ENCODE results near the gene KIF11.

KIF11 gene

DNA sequence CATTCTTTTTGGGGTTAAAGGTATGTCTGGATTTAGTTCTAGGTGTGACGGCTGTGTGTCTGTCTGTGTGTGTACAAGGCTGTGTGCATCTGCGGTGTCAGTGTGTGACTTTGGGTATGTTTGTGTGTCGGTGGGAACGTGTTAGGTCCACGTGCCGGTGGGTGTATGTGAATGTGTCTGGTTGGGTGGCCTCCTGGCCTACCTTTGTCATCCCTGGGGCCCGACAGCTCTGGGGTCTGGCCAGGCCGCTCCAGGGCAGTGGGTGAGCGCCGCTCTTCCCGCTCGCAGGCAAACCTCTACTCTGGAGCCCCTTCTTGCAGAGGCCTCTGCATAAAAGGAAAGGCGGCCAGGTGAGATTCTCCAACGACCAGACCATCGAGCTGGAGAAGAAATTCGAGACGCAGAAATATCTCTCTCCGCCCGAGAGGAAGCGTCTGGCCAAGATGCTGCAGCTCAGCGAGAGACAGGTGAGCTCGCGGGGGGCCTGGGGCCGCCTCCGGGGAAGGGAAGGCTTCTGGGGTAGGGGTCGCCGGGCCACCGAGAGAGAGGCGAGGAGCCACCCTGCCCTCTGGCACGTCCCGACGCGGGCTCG is 99.2 kb downstream of the KIF11 start:
- H3K4me1 ChIP-seq (ENCODE audit: low read depth, poor library complexity, severe bottlenecking): peaks cover 3% of the 10 kb centered on the region
- H3K4me3 ChIP-seq (IDR thresholded peaks at IDR 0.05; ENCODE audit: insufficient read depth, low read depth, low read length): no peak overlapping the region
- no peak overlapping the region for H3K4me2 ChIP-seq
- H3K36me3 ChIP-seq (ENCODE audit: insufficient read depth): no peaks in the 10 kb centered on the region
- TF ChIP-seq, protein P1, sequence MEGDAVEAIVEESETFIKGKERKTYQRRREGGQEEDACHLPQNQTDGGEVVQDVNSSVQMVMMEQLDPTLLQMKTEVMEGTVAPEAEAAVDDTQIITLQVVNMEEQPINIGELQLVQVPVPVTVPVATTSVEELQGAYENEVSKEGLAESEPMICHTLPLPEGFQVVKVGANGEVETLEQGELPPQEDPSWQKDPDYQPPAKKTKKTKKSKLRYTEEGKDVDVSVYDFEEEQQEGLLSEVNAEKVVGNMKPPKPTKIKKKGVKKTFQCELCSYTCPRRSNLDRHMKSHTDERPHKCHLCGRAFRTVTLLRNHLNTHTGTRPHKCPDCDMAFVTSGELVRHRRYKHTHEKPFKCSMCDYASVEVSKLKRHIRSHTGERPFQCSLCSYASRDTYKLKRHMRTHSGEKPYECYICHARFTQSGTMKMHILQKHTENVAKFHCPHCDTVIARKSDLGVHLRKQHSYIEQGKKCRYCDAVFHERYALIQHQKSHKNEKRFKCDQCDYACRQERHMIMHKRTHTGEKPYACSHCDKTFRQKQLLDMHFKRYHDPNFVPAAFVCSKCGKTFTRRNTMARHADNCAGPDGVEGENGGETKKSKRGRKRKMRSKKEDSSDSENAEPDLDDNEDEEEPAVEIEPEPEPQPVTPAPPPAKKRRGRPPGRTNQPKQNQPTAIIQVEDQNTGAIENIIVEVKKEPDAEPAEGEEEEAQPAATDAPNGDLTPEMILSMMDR (conservative IDR thresholded peaks at IDR 0.05; ENCODE audit: low read depth, low read length): no peak
- H2AFZ ChIP-seq (ENCODE audit: low read depth): no peak overlapping the region
- H3K27ac ChIP-seq: no peak overlapping the region
- no peaks in the 10 kb centered on the region for H3K27me3 ChIP-seq (ENCODE audit: insufficient read depth, low read depth)
- no peaks in the 10 kb centered on the region for H4K20me1 ChIP-seq (ENCODE audit: insufficient read depth)
- H3K9ac ChIP-seq: no peak overlapping the region
- no peaks in the 10 kb centered on the region for H3K79me2 ChIP-seq (ENCODE audit: insufficient read depth, low read depth)

DNA sequence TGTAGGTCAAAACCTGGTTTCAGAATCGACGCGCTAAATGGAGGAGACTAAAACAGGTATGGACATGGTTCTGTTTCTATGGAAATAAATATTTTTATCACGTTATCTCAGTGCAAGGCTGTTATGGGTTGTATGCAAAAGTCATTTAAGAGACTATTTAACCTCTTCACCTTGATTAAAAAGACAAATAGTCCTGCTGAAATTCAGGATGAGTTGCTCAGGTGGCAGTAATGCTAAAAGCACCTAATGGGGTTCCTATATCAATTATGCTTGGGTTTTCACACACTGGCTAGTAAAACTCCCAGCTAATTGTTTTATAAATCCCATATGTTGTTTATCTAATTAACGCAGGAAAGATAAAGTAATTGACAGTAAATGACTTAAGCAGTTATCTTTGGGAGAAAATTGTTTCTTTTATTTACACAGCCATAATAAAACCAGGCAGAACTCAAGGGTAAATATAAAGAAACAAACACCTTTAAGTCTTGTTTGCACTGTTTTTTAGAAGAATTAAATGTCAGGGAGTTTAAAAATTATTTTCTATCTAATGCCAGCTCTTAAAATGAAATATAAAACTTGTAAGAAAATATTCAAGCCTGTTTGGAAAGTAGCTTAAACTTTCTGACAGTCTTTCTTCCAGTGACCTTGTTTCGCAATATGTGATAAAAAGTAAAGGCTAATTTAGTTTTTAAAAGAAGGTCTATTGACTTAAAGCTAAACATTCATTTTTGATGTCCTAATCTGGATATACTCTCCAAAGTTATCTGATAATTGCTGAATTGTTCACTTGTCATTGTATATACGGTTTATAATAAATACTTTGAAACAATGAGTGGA is 100.0 kb downstream of the KIF11 start:
- Histone ChIP-seq H2AFZ (ENCODE audit: low read depth) (no peak overlapping the region), H3K36me3 (ENCODE audit: insufficient read depth) (no peaks in the 10 kb centered on the region), H3K27me3 (ENCODE audit: insufficient read depth, low read depth) (no peaks in the 10 kb centered on the region), H3K79me2 (ENCODE audit: insufficient read depth, low read depth) (no peaks in the 10 kb centered on the region), H3K4me3 (IDR thresholded peaks at IDR 0.05; ENCODE audit: insufficient read depth, low read depth, low read length) (no peak overlapping the region), H3K4me2 (no peak overlapping the region), H3K27ac (no peak overlapping the region), H3K4me1 (ENCODE audit: low read depth, poor library complexity, severe bottlenecking) (peaks cover 3% of the 10 kb centered on the region), H3K9ac (no peak overlapping the region), H4K20me1 (ENCODE audit: insufficient read depth) (no peaks in the 10 kb centered on the region)
- TF ChIP-seq, protein P1 (conservative IDR thresholded peaks at IDR 0.05; ENCODE audit: low read depth, low read length): no peak

DNA sequence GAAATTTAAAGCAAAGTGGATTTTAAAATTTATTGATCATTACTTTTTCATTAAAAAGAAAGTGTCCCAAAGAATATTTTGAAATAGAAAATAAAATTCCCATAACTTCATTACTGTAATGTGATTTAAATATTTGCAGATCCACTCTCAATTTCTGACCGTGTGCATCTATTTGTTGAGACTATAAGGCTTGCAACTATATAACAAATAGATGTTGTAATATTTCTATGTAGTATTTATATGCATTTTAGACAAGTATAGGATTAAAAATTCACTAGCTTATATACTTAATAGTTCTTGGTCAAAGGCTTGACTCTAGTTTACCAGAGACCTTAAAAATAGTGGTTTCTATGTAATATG is 100.6 kb downstream of the KIF11 start:
- H3K79me2 ChIP-seq (ENCODE audit: insufficient read depth, low read depth): no peaks in the 10 kb centered on the region

DNA sequence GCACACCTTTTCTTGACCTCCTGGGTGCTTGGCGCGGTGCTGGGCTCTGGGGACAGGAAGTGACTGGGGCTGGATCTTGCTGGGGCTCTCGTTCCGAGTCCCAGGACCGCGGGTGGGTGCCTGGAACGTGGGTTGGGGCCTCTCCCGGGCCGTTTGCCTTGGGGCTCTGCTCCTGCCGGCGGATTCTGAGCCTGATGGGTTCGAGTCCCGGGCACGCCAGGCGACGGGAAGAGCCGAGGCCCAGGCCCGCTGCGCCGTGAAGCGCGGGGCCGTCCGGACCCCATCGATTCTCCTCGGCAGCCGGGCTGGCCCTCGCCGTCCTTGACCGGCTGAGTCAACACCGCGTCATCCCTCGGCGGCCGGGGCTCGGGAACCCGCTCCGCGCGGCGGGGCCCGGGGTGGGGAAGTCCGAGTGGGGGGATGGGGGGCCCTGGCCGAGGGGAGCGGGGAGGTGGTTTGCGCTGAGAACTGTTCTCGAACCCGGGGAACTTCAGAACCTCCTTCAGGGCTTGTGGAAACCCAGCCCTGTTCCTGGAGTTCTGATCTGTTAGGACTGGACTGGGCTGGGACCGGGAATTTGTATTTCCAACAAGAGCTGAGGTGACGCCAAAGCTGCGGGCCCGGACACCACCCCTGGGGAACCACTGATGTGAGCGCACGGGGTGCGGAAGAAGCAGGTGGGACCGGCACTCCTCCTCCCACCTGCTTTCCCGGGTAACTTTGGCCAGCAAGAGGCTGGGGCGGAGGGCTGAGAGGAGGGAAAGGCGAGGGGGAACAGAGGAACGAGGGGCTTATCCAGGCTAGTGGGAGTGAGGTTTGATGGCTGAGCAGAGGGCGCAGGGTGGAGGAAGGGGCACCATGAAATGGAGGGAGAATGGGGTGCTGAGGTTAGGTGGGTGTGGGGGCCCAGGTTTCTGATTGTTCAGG is 103.0 kb downstream of the KIF11 start:
- Histone ChIP-seq H3K4me3 (IDR thresholded peaks at IDR 0.05; ENCODE audit: insufficient read depth, low read depth, low read length) (no peak overlapping the region), H2AFZ (ENCODE audit: low read depth) (no peak overlapping the region)

More for the DNA sequence above, 100.6 kb downstream of the KIF11 start:
- Histone ChIP-seq H3K27ac (no peak overlapping the region), H3K9ac (no peak overlapping the region), H3K36me3 (ENCODE audit: insufficient read depth) (no peaks in the 10 kb centered on the region), H4K20me1 (ENCODE audit: insufficient read depth) (no peaks in the 10 kb centered on the region), H3K4me3 (IDR thresholded peaks at IDR 0.05; ENCODE audit: insufficient read depth, low read depth, low read length) (no peak overlapping the region), H3K4me2 (no peak overlapping the region), H3K27me3 (ENCODE audit: insufficient read depth, low read depth) (no peaks in the 10 kb centered on the region), H3K4me1 (ENCODE audit: low read depth, poor library complexity, severe bottlenecking) (peaks cover 3% of the 10 kb centered on the region), H2AFZ (ENCODE audit: low read depth) (no peak overlapping the region)
- TF ChIP-seq, protein P1 (conservative IDR thresholded peaks at IDR 0.05; ENCODE audit: low read depth, low read length): no peak

More for the DNA sequence above, 103.0 kb downstream of the KIF11 start:
- no peaks in the 10 kb centered on the region for H4K20me1 ChIP-seq (ENCODE audit: insufficient read depth)
- H3K4me1 ChIP-seq (ENCODE audit: low read depth, poor library complexity, severe bottlenecking): no peaks in the 10 kb centered on the region
- H3K27ac ChIP-seq: no peak overlapping the region
- H3K79me2 ChIP-seq (ENCODE audit: insufficient read depth, low read depth): no peaks in the 10 kb centered on the region
- H3K27me3 ChIP-seq (ENCODE audit: insufficient read depth, low read depth): no peaks in the 10 kb centered on the region
- no peaks in the 10 kb centered on the region for H3K36me3 ChIP-seq (ENCODE audit: insufficient read depth)
- H3K4me2 ChIP-seq: no peak overlapping the region
- TF ChIP-seq, protein P1 (conservative IDR thresholded peaks at IDR 0.05; ENCODE audit: low read depth, low read length): no peak
- no peak overlapping the region for H3K9ac ChIP-seq

Measured in KMS-11 (cell line).